Measurements from ENCODE around the gene GABRR3.

The GABRR3 gene

DNA sequence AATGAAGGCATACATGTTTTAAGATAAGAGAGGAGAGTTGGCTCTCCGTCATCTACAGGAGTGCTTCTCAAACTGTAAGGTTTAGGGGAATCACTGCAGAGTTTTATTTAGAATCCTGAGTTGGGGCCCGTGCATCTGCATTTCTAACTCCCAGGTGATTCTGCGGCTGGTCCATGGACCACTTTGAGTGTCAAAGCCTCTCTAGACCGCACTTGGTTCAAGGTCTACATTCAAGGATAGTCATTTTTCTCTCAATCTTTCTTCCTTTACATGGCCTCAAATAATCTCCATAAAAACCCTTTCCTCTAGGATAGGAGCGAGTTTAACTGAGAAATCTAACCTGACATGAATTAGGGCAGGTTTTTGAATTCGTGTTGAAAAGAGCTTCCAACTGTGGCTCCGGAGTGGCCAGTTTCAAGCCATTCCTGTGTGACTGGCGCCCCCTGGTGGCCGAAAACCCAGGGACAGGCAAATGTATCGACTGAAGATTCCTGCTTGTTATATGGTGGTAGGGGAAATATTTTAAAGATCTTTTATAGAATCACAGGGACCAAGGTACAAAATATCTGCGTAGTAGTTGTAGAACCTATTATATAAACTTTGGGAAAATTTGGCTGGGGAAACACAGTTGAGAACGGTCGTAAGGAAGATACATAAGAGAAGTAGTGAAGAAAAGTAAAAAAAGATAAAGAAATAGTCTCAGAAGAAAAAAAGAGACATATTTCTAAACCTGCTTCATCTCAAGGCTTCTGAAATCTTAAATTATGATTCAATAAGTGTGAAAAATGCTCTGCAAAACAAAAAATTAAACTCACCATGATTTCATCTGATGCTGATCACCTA lies 11.9 kb downstream of the GABRR3 start:
- peak; percentile 85 for DNase-seq (ENCODE audit: low spot score)
- Histone ChIP-seq H3K4me3 (no peak overlapping the region), H3K27ac (no peak overlapping the region)
- TF ChIP-seq, protein P1, sequence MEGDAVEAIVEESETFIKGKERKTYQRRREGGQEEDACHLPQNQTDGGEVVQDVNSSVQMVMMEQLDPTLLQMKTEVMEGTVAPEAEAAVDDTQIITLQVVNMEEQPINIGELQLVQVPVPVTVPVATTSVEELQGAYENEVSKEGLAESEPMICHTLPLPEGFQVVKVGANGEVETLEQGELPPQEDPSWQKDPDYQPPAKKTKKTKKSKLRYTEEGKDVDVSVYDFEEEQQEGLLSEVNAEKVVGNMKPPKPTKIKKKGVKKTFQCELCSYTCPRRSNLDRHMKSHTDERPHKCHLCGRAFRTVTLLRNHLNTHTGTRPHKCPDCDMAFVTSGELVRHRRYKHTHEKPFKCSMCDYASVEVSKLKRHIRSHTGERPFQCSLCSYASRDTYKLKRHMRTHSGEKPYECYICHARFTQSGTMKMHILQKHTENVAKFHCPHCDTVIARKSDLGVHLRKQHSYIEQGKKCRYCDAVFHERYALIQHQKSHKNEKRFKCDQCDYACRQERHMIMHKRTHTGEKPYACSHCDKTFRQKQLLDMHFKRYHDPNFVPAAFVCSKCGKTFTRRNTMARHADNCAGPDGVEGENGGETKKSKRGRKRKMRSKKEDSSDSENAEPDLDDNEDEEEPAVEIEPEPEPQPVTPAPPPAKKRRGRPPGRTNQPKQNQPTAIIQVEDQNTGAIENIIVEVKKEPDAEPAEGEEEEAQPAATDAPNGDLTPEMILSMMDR (IDR thresholded peaks at IDR 0.05): peak; percentile 87

DNA sequence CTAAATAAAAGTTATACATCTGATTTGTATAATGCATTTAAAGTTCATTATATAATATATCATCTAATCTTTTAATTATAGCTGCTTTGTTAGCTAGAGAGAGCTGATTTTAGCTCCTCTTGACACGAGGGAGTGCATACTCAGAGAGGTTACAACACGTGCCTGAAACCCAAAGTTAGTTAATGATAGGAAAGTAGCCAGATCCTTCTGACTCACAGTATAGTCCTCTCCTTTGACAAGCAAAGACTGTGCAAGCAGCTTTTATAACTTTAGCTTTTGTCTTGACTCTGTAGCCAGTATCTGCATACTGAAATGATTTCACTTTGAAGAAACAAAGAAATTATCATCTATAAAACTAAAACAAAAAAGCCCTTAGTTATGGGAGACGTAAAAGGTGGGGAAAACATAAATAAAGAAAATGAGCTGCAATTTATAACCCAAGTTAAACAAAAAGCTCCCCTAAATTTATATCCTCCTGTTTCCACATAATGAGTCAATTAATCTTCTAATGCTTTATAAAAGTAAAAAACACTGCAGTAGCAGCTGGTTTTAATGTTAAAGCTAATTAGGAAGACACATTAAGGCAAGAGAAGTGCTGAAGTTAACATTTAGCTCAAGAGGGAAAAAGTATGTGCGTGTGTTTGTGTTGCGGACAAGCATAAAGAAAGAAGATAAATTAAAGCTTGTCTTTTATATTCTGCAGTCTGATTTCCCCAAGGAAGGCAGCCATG lies 13.1 kb downstream of the GABRR3 start:
- TF ChIP-seq, protein P1 (IDR thresholded peaks at IDR 0.05): no peak
- DNase-seq (ENCODE audit: low spot score): no peak
- no peak overlapping the region for H3K27ac ChIP-seq
- H3K4me3 ChIP-seq: no peak overlapping the region

DNA sequence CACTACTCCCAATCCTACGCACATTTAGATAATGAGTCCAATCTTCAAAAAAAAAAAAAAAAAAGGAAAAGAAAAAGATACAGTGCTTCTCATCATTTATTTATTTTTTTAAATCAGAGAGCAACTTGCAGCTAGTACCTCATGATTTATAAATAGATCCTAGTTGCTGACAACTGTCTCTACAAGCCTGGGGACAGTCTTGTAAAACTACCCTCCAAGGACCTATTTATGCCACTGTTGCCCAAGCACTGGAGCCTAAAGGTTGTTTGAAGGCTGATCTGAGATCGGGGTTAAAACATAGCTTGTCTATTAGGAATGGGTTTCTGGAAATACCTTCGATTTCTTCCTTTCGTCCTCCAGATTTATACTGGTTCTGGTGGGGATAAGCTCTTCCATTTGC lies 14.7 kb downstream of the GABRR3 start:
- no peak for DNase-seq (ENCODE audit: low spot score)
- Histone ChIP-seq H3K27ac (no peak overlapping the region), H3K4me3 (no peak overlapping the region)
- TF ChIP-seq, protein P1 (IDR thresholded peaks at IDR 0.05): no peak

DNA sequence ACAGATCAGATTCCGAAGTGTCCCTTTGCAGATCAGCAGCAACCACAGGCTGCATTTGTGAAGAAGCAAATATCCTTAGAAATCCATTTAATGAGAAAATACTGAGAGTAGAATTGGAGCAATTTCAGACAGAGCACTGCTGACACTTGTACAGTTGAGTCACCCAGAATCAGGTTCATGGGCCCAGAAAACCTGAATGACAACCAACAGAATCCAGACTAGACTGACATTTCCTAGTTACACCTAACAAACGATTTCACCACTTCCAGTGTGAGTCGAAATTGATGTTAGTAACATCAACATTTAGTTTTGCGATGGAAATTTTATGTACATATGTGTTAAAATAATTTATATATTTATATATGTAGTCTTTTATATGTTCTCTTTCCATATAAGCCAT lies 16.8 kb downstream of the GABRR3 start:
- no peak overlapping the region for H3K4me3 ChIP-seq
- H3K27ac ChIP-seq: no peak overlapping the region
- TF ChIP-seq, protein P1 (IDR thresholded peaks at IDR 0.05): no peak
- no peak for DNase-seq (ENCODE audit: low spot score)

DNA sequence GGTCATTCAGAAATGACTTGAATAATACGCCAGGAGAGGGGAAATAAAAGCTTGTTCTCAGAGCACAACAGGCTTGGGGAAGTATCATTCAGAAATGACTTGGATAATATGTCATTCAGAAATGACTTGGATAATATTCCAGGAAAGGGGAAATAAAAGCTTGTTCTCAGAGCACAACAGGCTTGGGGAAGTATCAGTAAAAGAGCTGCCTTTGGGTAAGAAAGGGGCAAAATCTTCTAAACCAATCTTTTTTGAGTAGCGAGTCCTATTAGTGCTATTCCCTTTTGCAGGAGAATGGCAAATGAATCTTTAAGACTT lies 20.9 kb downstream of the GABRR3 start:
- TF ChIP-seq, protein P1 (IDR thresholded peaks at IDR 0.05): no peak
- DNase-seq (ENCODE audit: low spot score): no peak
- no peak overlapping the region for H3K27ac ChIP-seq
- no peak overlapping the region for H3K4me3 ChIP-seq

DNA sequence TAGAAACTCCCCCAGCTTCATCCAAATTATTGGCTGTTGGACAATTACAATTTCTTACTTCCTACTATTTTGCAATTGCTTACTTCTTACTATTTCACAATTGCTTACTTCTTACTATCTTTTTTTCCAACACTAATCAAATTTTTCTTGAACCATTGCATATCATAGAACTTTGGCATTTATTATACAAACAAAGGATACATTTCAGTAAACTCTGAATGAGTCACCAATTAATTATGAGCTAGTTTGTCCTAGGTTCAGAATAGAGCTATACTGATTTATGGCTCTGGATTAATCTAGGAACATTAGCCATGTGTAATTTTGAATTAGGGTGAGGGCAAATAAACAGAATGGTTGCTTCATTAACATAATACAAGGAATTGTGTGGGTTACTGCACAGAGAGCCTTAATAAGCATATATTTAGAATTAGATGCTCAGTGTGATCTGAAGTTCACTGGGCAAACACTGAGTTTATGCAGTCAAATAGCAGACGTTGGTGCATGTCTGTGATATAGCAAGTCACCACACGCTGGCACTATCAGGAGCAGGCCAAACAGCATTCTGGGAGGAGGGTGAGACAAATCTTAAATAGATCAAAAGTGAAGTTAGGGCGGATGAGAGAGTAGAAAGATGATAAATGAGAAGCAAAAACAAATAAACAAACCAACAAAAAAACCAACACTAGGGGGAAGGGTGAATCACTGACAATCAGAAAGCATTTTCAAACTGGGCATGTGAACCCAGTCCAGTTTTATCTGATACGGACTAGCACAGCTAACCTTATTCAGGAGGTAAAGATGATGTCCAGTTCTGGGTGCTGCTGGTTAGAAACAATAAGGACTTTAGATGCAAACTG lies 21.5 kb downstream of the GABRR3 start:
- TF ChIP-seq, protein P1 (IDR thresholded peaks at IDR 0.05): no peak
- H3K27ac ChIP-seq: no peak overlapping the region
- H3K4me3 ChIP-seq: no peak overlapping the region
- no peak for DNase-seq (ENCODE audit: low spot score)

All from coronary artery (tissue), 2 donors.